Prostate gland (tissue), 2 donors: Measurements from ENCODE around the gene RASSF1. TPM values are rescaled to one million over a fixed set of nuclear protein-coding genes. Genes with fewer than 3 reads are reported as not detected.

Experiments
- DNase-seq: peaks from one replicate; pipeline ENCODE4 v3.0.0-alpha.2; 2019; ENCODE audit warnings: low spot score
- H3K27ac ChIP-seq, 2 donors: fragments of 200-600 bp; sonication (generic); 2 replicates each; pipeline ENCODE4 v1.5.1; 2017 to 2019
- H3K27me3 ChIP-seq: fragments of 200-600 bp; sonication (generic); replicated peaks from 2 replicates; pipeline ENCODE4 v1.5.1; 2019; ENCODE audit not compliant: insufficient read depth
- H3K36me3 ChIP-seq, 2 donors: fragments of 200-600 bp; sonication (generic); 1 replicate in 1 of 2; 2 replicates in 1 of 2; pipeline versions ENCODE4 v1.5.1 to v1.8.1; 2017 to 2019
- H3K4me1 ChIP-seq: fragments of 200-600 bp; sonication (generic); replicated peaks from 2 replicates; pipeline ENCODE4 v1.5.1; 2019
- H3K4me3 ChIP-seq, 2 donors: fragments of 200-600 bp; sonication (generic); 2 replicates each; pipeline ENCODE4 v1.5.1; 2017 to 2019
- H3K9me3 ChIP-seq: fragments of 200-600 bp; sonication (generic); 2 replicates; pipeline ENCODE4 v1.5.1; 2017
- CTCF ChIP-seq, 4 experiments: fragments of 200-600 bp in 2 of 4; fragments of 450-650 bp in 2 of 4; sonication (generic) in 2 of 4; IDR thresholded peaks; 1 replicate in 3 of 4; 2 replicates in 1 of 4; pipeline ENCODE4 v1.5.1; 2016 to 2019; ENCODE audit warnings: antibody characterized with exemption in 4 of 4, mild to moderate bottlenecking in 2 of 4, moderate library complexity in 2 of 4
- POLR2A ChIP-seq: fragments of 450-650 bp; IDR thresholded peaks from one replicate; pipeline ENCODE4 v1.6.1; 2016; ENCODE audit warnings: antibody characterized with exemption, mild to moderate bottlenecking
- POLR2AphosphoS5 ChIP-seq: sonication (generic); formaldehyde crosslinking; IDR thresholded peaks from one replicate; pipeline ENCODE4 v1.6.1; 2017; ENCODE audit warnings: antibody characterized with exemption
- WGBS: methylation state at CpG from one replicate; pipeline ENCODE4 v1.1.5; 2018; 5-methylcytosine and 5-hydroxymethylcytosine counted together
- intact Hi-C: fragments of 100-400 bp; cut with DNase I; formaldehyde crosslinking; loops from one replicate; pipeline ENCODE4 v1.14.2; 2022
- total RNA-seq, 2 donors: library from RNA; depleted of rRNA; stranded (reverse); fragments of >200 nt; gene quantifications; one replicate each; pipeline ENCODE4 v1.1.0, GENCODE V29; 2016

RASSF1 gene
- total RNA-seq, 2 donors from 2014 or later, result 23.8 to 36.6 TPM

DNA sequence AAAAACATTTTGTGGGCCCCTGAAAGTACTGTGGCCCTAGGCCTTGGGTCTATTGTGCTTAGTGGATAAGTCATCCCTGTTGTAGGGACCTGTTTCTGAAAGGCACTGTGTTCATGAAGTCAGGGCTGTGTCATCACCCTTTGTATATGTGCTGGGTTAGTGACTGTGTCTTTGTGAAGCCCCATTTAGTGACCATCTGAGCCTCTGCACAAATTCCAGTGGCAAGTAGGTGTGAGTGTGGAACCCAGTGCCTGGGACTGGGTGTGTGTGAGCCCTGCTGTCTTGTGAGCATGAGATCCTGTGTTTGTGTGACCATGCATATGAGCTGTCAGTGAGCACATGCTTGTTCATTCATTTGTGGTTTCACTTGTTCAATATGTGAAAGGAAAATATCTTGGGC, 36.0 kb downstream of the RASSF1 start:
- Histone ChIP-seq H3K4me3 (no peak overlapping the region), H3K9me3 (no peaks in the 10 kb centered on the region), H3K27me3 (no peaks in the 10 kb centered on the region), H3K36me3 (no peaks in the 10 kb centered on the region), H3K27ac (no peak overlapping the region), H3K4me1 (no peaks in the 10 kb centered on the region)
- no peak for DNase-seq
- TF ChIP-seq POLR2A (no peak), CTCF (IDR thresholded peaks at IDR 0.05) (no peak), POLR2AphosphoS5 (no peak)
- intact Hi-C loops, result no loop called here

- H3K27me3 ChIP-seq, result no peaks in the 10 kb centered on the region
- no peaks in the 10 kb centered on the region for H3K9me3 ChIP-seq
- H3K4me3 ChIP-seq, result no peak within 1 kb of the TSS
- TF ChIP-seq POLR2A, result no peak
- TF ChIP-seq CTCF (IDR thresholded peaks at IDR 0.05), result no peak
- no peak for TF ChIP-seq POLR2AphosphoS5
- whole genome bisulfite sequencing, result 53% methylated on average over 13 of the region's 14 CpGs
- H3K4me1 ChIP-seq, result peaks cover 7% of the 10 kb centered on the region
- intact Hi-C loops, result no loop called here
- H3K27ac ChIP-seq, result peak within 1 kb of the TSS in 1 of 2 donors; percentile 32
- no peaks in the 10 kb centered on the region for H3K36me3 ChIP-seq
- DNase-seq, result no peak
Measured at GRCh38 chr3:50303013-50303815, 37.4 kb downstream of the RASSF1 start, which contains the start of gene HYAL1. TSS of gene HYAL1 (minus strand) at chr3:50303574. CDS start at chr3:50302956, 618 bp downstream.

- Histone ChIP-seq H3K27me3 (no peaks in the 10 kb centered on the region), H3K27ac (no peak overlapping the region), H3K4me3 (no peak overlapping the region), H3K36me3 (no peaks in the 10 kb centered on the region), H3K4me1 (peaks cover 11% of the 10 kb centered on the region), H3K9me3 (no peaks in the 10 kb centered on the region)
- intact Hi-C loops, result no loop called here
- TF ChIP-seq POLR2A (no peak), POLR2AphosphoS5 (no peak), CTCF (IDR thresholded peaks at IDR 0.05) (no peak)
- 84% methylated on average over 25 of the region's 32 CpGs for WGBS
- no peak for DNase-seq
Measured at GRCh38 chr3:50302095-50303012, 38.3 kb downstream of the RASSF1 start.

GRCh38 chr3:50300681-50301254, 39.9 kb downstream of the RASSF1 start:
- Histone ChIP-seq H3K9me3 (no peaks in the 10 kb centered on the region), H3K36me3 (no peaks in the 10 kb centered on the region), H3K27ac (peak overlapping the region; percentile 84 to 89), H3K27me3 (no peaks in the 10 kb centered on the region), H3K4me1 (peaks cover 11% of the 10 kb centered on the region), H3K4me3 (no peak overlapping the region)
- WGBS, result 92% methylated on average over 6 of the region's 6 CpGs
- intact Hi-C loops, result no loop called here
- TF ChIP-seq CTCF (IDR thresholded peaks at IDR 0.05) (no peak), POLR2A (no peak), POLR2AphosphoS5 (no peak)
- no peak for DNase-seq
